ENCODE results near the gene APOBR.

DNA sequence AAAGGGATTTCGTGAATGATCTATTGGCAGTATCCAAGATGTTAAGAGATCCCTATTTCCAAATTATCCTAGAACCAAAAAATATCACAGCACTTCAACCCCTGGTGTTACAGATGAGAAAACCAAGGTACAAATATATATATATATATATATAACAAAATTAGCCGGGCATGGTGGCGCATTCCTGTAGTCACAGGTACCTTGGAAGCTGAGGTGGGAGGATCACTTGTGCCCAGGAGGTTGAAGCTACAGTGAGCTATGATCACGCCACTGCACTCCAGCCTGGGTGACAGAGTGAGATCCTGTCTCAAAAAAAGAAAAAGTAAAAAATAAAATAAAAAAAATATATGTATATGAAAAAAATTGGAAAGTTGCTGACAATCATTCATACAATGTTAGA is 1.9 kb upstream of the APOBR start:
- TF ChIP-seq, protein P1, sequence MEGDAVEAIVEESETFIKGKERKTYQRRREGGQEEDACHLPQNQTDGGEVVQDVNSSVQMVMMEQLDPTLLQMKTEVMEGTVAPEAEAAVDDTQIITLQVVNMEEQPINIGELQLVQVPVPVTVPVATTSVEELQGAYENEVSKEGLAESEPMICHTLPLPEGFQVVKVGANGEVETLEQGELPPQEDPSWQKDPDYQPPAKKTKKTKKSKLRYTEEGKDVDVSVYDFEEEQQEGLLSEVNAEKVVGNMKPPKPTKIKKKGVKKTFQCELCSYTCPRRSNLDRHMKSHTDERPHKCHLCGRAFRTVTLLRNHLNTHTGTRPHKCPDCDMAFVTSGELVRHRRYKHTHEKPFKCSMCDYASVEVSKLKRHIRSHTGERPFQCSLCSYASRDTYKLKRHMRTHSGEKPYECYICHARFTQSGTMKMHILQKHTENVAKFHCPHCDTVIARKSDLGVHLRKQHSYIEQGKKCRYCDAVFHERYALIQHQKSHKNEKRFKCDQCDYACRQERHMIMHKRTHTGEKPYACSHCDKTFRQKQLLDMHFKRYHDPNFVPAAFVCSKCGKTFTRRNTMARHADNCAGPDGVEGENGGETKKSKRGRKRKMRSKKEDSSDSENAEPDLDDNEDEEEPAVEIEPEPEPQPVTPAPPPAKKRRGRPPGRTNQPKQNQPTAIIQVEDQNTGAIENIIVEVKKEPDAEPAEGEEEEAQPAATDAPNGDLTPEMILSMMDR (CRISPR knock-in tag; IDR thresholded peaks at IDR 0.05), result no peak
- no peak for TF ChIP-seq HNF4A (CRISPR knock-in tag; IDR thresholded peaks at IDR 0.05)
- TF ChIP-seq KDM4B (CRISPR knock-in tag; IDR thresholded peaks at IDR 0.05), result no peak
- TF ChIP-seq, protein P2, sequence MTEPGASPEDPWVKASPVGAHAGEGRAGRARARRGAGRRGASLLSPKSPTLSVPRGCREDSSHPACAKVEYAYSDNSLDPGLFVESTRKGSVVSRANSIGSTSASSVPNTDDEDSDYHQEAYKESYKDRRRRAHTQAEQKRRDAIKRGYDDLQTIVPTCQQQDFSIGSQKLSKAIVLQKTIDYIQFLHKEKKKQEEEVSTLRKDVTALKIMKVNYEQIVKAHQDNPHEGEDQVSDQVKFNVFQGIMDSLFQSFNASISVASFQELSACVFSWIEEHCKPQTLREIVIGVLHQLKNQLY (CRISPR knock-in tag; IDR thresholded peaks at IDR 0.05), result no peak
- no peak for TF ChIP-seq ZNF235 (CRISPR knock-in tag; IDR thresholded peaks at IDR 0.05; ENCODE audit: borderline replicate concordance)
- no peak for TF ChIP-seq PLSCR1 (CRISPR knock-in tag; IDR thresholded peaks at IDR 0.05; ENCODE audit: borderline replicate concordance)
- no peak for TF ChIP-seq ZNF841 (CRISPR knock-in tag; IDR thresholded peaks at IDR 0.05; ENCODE audit: borderline replicate concordance)
- no peak for TF ChIP-seq SOX5 (CRISPR knock-in tag; IDR thresholded peaks at IDR 0.05; ENCODE audit: borderline replicate concordance)
- TF ChIP-seq ZNF446 (CRISPR knock-in tag; IDR thresholded peaks at IDR 0.05), result no peak
- TF ChIP-seq, protein P3, sequence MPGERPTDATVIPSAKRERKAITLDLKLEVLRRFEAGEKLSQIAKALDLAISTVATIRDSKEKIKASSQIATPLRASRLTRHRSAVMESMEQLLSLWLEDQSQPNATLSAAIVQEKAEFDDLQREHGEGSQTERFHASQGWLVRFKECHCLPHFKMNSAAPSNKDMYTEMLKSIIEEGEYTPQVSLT (CRISPR knock-in tag; IDR thresholded peaks at IDR 0.05; ENCODE audit: borderline replicate concordance, low read depth), result no peak
- no peak for TF ChIP-seq EP300 (IDR thresholded peaks at IDR 0.05; ENCODE audit: low read depth in 2 of 2, low read length in 2 of 2)
- TF ChIP-seq EP300 (CRISPR knock-in tag; IDR thresholded peaks at IDR 0.05; ENCODE audit: borderline replicate concordance), result no peak
- TF ChIP-seq SAFB2 (CRISPR knock-in tag; IDR thresholded peaks at IDR 0.05; ENCODE audit: borderline replicate concordance, low read depth), result no peak; the same call in 1 of the 2 replicates

All from HepG2 (cell line).